Activated effector memory CD4-positive, alpha-beta T cell treated with Interleukin-2 at 50 U/mL for 16 hours (primary cell): Measurements from ENCODE around the gene MPP7.

Source experiments
- DNase-seq: peaks from one replicate; pipeline ENCODE4 v3.0.0-alpha.2; 2020

Gene MPP7

GRCh38 chr10:28263136-28263857 is 39.6 kb downstream of the MPP7 start:
- DNase-seq: no peak

GRCh38 chr10:28256776-28257175 is 46.1 kb downstream of the MPP7 start:
- DNase-seq: no peak

- DNase-seq: no peak
Observed at GRCh38 chr10:28254290-28254985, 48.4 kb downstream of the MPP7 start.

GRCh38 chr10:28253169-28253785 is 49.6 kb downstream of the MPP7 start:
- DNase-seq: no peak
